Esophagus muscularis mucosa (tissue), 4 donors: ENCODE results near the gene GMDS. TPM values are rescaled to one million over a fixed set of nuclear protein-coding genes. Genes with fewer than 3 reads are reported as not detected.

Experiments used
- DNase-seq: peaks from one replicate; pipeline ENCODE4 v3.0.0-alpha.2; 2017; ENCODE audit errors: extremely low spot score
- H3K27ac ChIP-seq, 4 donors: fragments of 200-600 bp; sonication (generic); replicated peaks in 1 of 4; 1 replicate in 3 of 4; 2 replicates in 1 of 4; pipeline ENCODE4 v1.5.1; 2016 to 2019; ENCODE audit warnings: mild to moderate bottlenecking in 1 of 4
- H3K27me3 ChIP-seq, 4 donors: fragments of 200-600 bp; sonication (generic); one replicate each; pipeline versions ENCODE4 v1.5.1 to v1.6.0; 2016 to 2019
- H3K36me3 ChIP-seq, 4 donors: fragments of 200-600 bp; sonication (generic); one replicate each; pipeline ENCODE4 v1.5.1; 2016 to 2019
- H3K4me1 ChIP-seq, 4 donors: fragments of 200-600 bp; sonication (generic); one replicate each; pipeline ENCODE4 v1.5.1; 2016 to 2019
- H3K4me3 ChIP-seq, 4 donors: fragments of 200-600 bp; sonication (generic); 1 replicate in 2 of 4; 2 replicates in 2 of 4; pipeline ENCODE4 v1.5.1; 2016 to 2019; ENCODE audit warnings: mild to moderate bottlenecking in 4 of 4, moderate library complexity in 1 of 4
- H3K9me3 ChIP-seq, 4 donors: fragments of 200-600 bp; sonication (generic); 1 replicate in 3 of 4; 2 replicates in 1 of 4; pipeline ENCODE4 v1.5.1; 2016 to 2019
- CTCF ChIP-seq, 3 experiments: fragments of 200-600 bp in 2 of 3; fragments of 450-650 bp in 1 of 3; sonication (generic) in 2 of 3; IDR thresholded peaks; one replicate each; pipeline ENCODE4 v1.5.1; 2017 to 2019; ENCODE audit warnings: antibody characterized with exemption in 3 of 3, mild to moderate bottlenecking in 2 of 3, moderate library complexity in 1 of 3
- EP300 ChIP-seq: sonication (generic); formaldehyde crosslinking; IDR thresholded peaks from one replicate; pipeline ENCODE4 v1.6.1; 2017; ENCODE audit warnings: antibody characterized with exemption
- POLR2A ChIP-seq: fragments of 450-650 bp; IDR thresholded peaks from one replicate; pipeline ENCODE4 v1.6.1; 2017; ENCODE audit warnings: antibody characterized with exemption, moderate library complexity, mild to moderate bottlenecking, low read depth
- POLR2AphosphoS5 ChIP-seq, 2 donors: sonication (generic); formaldehyde crosslinking; IDR thresholded peaks; one replicate each; pipeline ENCODE4 v1.6.1; 2017; ENCODE audit warnings: antibody characterized with exemption in 2 of 2
- WGBS: methylation state at CpG from one replicate; pipeline ENCODE4 v1.1.5; 2018; 5-methylcytosine and 5-hydroxymethylcytosine counted together
- intact Hi-C: fragments of 100-400 bp; cut with DNase I; formaldehyde crosslinking; loops from one replicate; pipeline ENCODE4 v1.15.1; 2023
- total RNA-seq, 4 donors: library from RNA; depleted of rRNA; stranded (reverse); fragments of >200 nt; gene quantifications; one replicate each; pipeline versions ENCODE4 v1.1.0 to v1.2.1, GENCODE V29; 2016

The GMDS gene
- total RNA-seq, 4 donors from 2014 or later, result 3.6 to 14.1 (median 6.0) TPM

- Histone ChIP-seq H3K4me3 (no peak overlapping the region), H3K4me1 (peaks cover 0 to 6% (median 0%) of the 10 kb centered on the region in 4 donors), H3K27me3 (no peaks in the 10 kb centered on the region), H3K27ac (no peak overlapping the region), H3K9me3 (no peaks in the 10 kb centered on the region), H3K36me3 (no peaks in the 10 kb centered on the region)
- WGBS, result 94% methylated on average over 4 of the region's 4 CpGs
- DNase-seq, result no peak
- intact Hi-C loops, result no loop called here
- TF ChIP-seq POLR2A, result no peak
- TF ChIP-seq POLR2AphosphoS5 (IDR thresholded peaks at IDR 0.05), result no peak
- TF ChIP-seq CTCF (IDR thresholded peaks at IDR 0.05), result no peak
- TF ChIP-seq EP300, result no peak
These were observed 456.3 kb downstream of the GMDS start for GRCh38 chr6:1789092-1789491.

- no peak for DNase-seq
- TF ChIP-seq POLR2A, result no peak
- no peak for TF ChIP-seq CTCF (IDR thresholded peaks at IDR 0.05)
- peak in 1 of 2 donors; percentile 40 for TF ChIP-seq POLR2AphosphoS5 (IDR thresholded peaks at IDR 0.05)
- TF ChIP-seq EP300, result no peak
- H3K9me3 ChIP-seq, result no peaks in the 10 kb centered on the region
- no peak overlapping the region for H3K4me3 ChIP-seq
- H3K4me1 ChIP-seq, result peaks cover 0 to 6% (median 0%) of the 10 kb centered on the region in 4 donors
- intact Hi-C loops, result no loop called here
- no peak overlapping the region for H3K27ac ChIP-seq
- no peaks in the 10 kb centered on the region for H3K36me3 ChIP-seq
- H3K27me3 ChIP-seq, result no peaks in the 10 kb centered on the region
- WGBS, result 60% methylated on average over 8 of the region's 8 CpGs
These were observed 457.5 kb downstream of the GMDS start for GRCh38 chr6:1787894-1788293.

- Histone ChIP-seq H3K4me1 (peaks cover 0 to 6% (median 0%) of the 10 kb centered on the region in 4 donors), H3K27ac (no peak overlapping the region), H3K36me3 (no peaks in the 10 kb centered on the region), H3K4me3 (no peak overlapping the region), H3K27me3 (no peaks in the 10 kb centered on the region), H3K9me3 (no peaks in the 10 kb centered on the region)
- intact Hi-C loops, result no loop called here
- WGBS, result 91% methylated on average over 15 of the region's 15 CpGs
- no peak for DNase-seq
- TF ChIP-seq POLR2AphosphoS5 (IDR thresholded peaks at IDR 0.05), result no peak
- no peak for TF ChIP-seq CTCF (IDR thresholded peaks at IDR 0.05)
- TF ChIP-seq EP300, result no peak
- no peak for TF ChIP-seq POLR2A
These were observed 458.7 kb downstream of the GMDS start for GRCh38 chr6:1786455-1787453.

GRCh38 chr6:1784422-1784884, 461.0 kb downstream of the GMDS start:
- Histone ChIP-seq H3K9me3 (no peaks in the 10 kb centered on the region), H3K36me3 (no peaks in the 10 kb centered on the region), H3K4me3 (no peak overlapping the region), H3K27me3 (no peaks in the 10 kb centered on the region), H3K27ac (no peak overlapping the region), H3K4me1 (peaks cover 0 to 6% (median 0%) of the 10 kb centered on the region in 4 donors)
- WGBS, result 47% methylated on average over 6 of the region's 6 CpGs
- intact Hi-C loops, result no loop called here
- no peak for TF ChIP-seq POLR2AphosphoS5 (IDR thresholded peaks at IDR 0.05)
- TF ChIP-seq EP300, result no peak
- TF ChIP-seq CTCF (IDR thresholded peaks at IDR 0.05), result no peak
- no peak for TF ChIP-seq POLR2A
- no peak for DNase-seq
